HG02678 (cell line): ENCODE data around the gene SPTBN1.
A peak's percentile ranks its signal among the peaks of the same experiment; 100 is the strongest.

ENCODE experiments used
- ATAC-seq: cut with Tn5 transposase; IDR thresholded peaks from one replicate; pipeline ENCODE4 v1.9.1; 2021; ENCODE audit warnings: mild to moderate bottlenecking, moderate library complexity; ENCODE audit not compliant: unreplicated experiment

Gene SPTBN1

DNA sequence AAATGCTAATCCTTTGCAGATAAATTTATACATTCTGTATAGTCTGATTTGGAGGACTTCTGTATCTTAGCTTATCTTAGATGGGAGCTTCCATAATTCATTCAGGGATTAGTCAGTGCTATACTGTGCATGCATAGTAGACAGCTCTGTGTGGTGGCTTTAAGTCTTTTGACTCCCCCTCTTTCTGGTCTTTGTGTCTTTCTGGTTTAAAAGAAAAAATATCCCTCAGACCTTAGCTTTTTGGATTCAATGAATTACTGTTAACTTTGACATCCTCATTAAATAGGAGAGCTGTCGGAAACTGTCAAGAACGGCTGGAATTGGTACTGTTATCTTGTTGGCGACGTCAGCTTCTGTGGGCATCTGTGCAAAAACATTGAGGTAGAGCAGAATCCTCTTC lies 130.4 kb downstream of the SPTBN1 start:
- no peak for ATAC-seq

DNA sequence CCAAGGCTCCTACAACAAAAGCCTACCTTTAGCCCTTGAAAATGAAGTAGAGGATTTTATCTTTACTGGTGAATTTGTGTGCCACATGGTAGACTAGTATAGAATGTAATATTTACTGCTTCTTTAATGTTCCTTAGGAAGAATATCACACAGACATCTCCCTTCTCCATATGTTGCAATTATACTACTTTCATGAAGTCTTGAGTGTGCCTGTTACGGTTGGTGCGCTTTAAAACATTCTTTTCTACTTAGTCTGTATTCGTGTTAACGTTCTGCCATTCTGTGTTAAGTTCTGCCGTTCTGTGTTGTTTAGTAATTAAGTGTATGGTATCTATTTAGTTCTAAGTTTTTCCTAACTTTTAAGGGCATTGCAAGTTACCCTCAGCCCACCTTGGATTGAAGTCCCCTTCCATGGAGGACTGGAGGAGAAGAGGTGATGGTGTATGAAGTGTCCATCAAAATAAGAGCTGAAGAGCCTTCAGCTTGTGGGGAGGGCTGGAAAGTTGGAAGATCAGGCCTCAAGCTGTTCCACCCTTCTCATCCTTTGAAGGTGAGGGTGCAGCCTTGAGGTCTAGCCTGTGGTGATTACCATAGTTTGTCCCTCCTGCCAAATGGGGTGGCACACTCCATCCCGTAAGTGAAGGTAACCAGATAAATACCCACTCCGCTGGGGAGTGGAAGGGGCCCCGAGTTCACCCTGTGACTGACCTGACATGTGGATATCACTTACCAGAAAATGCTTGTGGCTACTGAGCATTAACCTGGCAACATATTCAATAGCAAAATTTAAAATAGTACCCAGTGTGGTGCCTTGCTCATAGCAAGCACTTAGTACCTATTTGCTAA lies 131.3 kb downstream of the SPTBN1 start:
- ATAC-seq = no peak

GRCh38 chr2:54588244-54588899 lies 132.2 kb downstream of the SPTBN1 start:
- ATAC-seq = no peak

DNA sequence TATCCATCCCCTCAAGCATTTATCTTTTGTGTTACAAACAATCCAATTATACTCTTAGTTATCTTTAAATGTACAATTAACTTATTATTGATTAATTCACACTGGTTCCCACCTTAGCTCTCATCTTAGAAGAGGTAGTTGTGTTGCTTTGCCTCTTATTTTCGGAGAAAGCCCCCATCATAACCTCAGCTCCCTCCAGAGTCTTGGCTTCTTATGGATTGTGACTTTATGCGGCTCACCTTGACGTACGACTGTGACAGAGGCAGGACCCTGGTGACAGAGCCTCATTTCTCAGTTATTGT lies 132.9 kb downstream of the SPTBN1 start:
- no peak for ATAC-seq

- peak; percentile 54 for ATAC-seq
These were observed 133.5 kb downstream of the SPTBN1 start for GRCh38 chr2:54589340-54590215.

GRCh38 chr2:54590216-54591120 lies 134.3 kb downstream of the SPTBN1 start:
- ATAC-seq = no peak

DNA sequence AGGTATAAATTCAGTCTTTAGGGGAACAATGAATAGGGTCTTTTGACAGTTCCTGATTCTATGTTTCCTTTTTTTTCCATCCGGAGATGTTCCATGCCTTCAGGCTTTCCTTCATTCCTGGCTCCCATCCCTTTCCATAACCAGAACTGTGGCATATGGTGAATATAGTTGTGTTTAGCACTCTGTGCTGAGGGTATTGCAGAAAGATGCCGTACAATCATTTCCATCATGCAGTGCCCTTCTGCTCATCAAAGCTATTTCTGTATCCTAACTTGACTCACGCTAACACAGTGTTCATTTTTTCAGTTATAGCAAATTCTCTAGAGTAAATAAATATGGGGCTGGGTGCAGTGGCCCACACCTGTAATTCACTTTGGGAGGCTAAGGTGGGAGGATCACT lies 135.4 kb downstream of the SPTBN1 start:
- ATAC-seq = no peak

- ATAC-seq = no peak
These were observed 137.1 kb downstream of the SPTBN1 start for GRCh38 chr2:54593249-54593648.

DNA sequence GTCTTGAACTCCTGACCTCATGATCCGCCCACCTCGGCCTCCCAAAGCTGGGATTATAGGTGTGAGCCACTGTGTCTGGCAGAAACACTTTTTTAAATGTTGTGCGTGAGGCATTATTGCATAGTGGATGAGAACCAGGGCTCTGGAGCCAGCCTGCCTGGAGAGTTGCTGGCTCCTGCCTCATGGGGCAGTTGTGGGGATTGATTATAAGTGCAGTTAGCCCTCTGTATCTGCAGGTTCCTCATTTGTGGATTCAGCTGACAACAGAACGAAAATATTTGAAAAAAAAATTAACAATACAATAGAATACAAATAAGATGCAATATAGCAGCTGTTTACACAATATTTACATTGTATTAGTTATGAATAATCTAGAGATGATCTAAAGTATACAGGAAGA lies 137.9 kb downstream of the SPTBN1 start:
- no peak for ATAC-seq

DNA sequence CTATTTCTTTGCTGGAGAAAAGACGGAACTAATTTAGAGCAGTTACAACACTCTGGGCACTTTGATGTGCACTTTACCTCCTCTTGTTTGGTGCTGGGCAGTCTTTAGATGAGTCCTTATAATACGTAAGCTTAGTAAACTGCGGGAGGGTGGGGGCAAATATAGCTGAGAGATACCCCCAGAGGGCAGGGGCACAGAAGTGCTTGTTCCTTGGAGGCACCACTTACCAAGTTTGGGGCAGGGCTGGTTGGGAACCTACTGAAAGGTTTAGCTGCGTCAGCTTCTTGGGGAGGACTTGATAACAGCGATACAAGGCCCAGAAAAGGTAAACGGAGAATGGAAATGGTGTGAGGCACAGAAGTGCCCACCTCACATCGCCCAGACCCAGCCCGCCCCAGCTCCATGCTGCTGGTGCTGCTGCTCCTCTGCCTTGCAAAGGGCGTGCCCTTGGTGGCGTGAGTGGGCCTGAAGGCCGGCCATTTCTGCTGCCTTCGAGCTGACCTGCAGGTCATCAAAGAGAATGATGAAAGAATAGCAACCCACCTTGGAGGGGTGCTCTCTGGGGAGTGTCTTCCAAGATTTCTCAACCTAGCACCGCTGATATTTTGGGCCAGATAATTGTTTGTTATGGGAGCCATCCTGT lies 139.2 kb downstream of the SPTBN1 start:
- ATAC-seq = no peak

GRCh38 chr2:54595999-54596902 lies 140.1 kb downstream of the SPTBN1 start:
- ATAC-seq = no peak

GRCh38 chr2:54597153-54597848 lies 141.2 kb downstream of the SPTBN1 start:
- peak; percentile 57 for ATAC-seq

DNA sequence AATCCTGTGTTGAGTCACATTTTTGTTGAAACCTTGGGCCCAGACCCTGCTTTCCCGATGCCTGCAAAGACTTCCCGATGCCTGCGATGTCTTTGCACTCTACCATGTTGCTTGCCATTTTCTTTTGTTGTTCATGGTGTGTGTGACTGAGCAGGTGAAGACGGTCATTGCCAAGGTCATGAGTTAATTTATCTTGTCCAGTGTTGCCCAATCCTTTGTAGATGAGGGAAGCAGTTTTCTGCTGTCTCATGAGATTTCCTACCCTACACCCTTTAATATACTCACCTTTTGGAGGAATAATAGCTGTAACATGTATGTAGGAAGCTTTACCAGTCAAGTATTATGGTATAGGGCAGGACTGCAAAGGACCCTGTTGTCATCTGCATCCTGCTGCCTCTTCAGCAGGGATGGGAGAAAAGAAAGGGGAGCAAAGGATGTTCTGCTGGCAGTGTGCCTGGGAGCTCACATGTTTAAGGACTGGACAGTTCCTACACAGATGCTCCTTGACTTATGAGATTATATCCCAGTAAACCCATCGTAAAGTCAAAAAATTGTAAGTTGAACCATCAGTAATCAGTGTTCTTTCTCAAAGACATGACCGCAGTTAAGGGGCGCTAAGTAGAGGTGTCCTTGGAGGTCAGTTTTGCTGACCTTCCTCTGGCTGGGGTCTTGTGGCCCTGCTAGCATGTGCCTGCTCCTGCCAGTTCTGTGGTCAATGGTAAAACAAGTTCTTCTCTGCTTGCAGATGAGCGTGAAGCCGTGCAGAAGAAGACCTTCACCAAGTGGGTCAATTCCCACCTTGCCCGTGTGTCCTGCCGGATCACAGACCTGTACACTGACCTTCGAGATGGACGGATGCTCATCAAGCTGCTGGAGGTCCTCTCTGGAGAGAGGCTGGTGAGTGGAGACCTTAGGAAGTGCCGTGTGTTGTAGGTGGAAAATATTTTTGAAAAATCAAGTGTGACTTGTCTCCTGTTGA lies 142.5 kb downstream of the SPTBN1 start:
- no peak for ATAC-seq

GRCh38 chr2:54599326-54599710 lies 143.2 kb downstream of the SPTBN1 start:
- no peak for ATAC-seq

DNA sequence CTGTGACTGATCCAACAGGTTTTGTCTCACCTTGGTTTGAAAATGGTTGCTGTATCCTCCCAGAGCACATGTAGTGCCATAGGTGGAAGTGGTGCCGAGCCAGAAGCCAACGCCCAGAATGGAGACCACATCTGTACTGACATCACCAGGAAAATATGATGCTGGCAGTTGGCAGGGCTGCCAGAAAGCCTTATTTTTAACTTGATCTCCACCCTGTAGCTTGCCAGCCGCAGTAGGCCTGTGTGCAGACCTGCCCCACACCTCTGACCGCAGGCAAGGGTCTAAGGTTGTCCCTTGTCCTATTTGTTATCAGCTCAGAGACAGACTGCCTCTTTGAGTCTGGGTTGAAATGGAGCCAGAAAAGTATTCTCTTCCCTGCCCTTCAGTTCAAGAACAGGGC lies 143.8 kb downstream of the SPTBN1 start:
- ATAC-seq = no peak

- ATAC-seq = no peak
These were observed 145.2 kb downstream of the SPTBN1 start for GRCh38 chr2:54601339-54601738.

DNA sequence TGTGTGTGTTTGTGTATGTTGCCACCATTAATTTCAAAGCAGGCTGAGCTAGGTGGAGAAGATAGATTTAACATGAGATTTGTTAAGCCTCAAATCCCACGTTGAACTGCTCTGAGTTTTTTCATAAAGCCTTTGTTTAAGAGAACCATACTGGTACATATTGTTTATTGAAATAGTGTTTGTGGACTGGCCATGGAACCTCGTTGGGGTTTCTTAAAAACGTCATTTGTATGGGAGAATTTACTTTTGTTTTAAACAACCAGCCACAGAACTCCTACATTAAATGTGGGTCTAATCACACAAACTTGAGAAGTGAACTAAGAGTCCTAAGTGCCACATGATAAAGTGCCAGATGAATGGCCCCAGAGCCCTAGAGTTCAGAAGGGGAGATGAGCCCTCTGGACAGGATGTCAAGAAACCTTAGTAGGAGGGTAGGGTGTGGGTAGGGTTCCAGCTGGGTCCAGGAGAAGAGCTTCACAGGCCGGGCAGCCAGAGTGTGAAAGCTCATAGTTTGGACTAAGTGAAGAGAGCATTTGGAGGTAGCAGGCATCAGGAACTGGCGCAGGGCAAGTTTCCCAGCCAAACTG lies 146.7 kb downstream of the SPTBN1 start:
- ATAC-seq = no peak
